Choroid plexus epithelial cell (primary cell): ENCODE results near the gene NCKAP5.
A peak's percentile ranks its signal among the peaks of the same experiment; 100 is the strongest.

Source experiments
- DNase-seq: peaks from one replicate; pipeline ENCODE4 v3.0.0-alpha.2; 2010; ENCODE audit warnings: low read depth
- H3K4me3 ChIP-seq: 2 replicates; pipeline ENCODE4 v1.5.1; 2011; ENCODE audit warnings: low read depth, mild to moderate bottlenecking, control low read depth, low read length, moderate library complexity
- TF ChIP-seq, protein P1 (sequence below): conservative IDR thresholded peaks from 2 replicates; pipeline ENCODE4 v1.5.1; 2011; ENCODE audit warnings: low read depth, mild to moderate bottlenecking, control low read depth, inconsistent platforms, low read length, moderate library complexity

NCKAP5 gene

DNA sequence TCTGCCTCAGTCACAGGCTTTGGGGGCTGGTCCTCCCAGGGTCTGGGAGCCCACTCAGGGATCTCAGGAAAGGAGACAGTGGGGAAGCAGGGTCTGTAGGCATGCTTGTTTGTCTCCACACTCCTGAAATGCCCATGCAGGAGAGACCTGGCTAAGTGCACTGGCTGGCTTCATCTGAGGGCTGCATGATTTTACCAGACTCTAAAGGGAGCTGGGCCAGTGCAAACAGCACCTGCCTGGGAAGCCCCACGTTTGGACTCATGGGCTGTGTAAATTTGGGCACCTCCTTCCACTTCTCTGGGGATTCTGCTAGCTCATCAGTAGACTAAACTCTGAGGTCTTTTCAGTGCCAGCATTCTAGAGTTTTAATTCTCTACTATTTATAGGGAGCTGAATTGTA is 931.9 kb downstream of the NCKAP5 start:
- no peak overlapping the region for H3K4me3 ChIP-seq
- no peak for DNase-seq
- TF ChIP-seq, protein P1, sequence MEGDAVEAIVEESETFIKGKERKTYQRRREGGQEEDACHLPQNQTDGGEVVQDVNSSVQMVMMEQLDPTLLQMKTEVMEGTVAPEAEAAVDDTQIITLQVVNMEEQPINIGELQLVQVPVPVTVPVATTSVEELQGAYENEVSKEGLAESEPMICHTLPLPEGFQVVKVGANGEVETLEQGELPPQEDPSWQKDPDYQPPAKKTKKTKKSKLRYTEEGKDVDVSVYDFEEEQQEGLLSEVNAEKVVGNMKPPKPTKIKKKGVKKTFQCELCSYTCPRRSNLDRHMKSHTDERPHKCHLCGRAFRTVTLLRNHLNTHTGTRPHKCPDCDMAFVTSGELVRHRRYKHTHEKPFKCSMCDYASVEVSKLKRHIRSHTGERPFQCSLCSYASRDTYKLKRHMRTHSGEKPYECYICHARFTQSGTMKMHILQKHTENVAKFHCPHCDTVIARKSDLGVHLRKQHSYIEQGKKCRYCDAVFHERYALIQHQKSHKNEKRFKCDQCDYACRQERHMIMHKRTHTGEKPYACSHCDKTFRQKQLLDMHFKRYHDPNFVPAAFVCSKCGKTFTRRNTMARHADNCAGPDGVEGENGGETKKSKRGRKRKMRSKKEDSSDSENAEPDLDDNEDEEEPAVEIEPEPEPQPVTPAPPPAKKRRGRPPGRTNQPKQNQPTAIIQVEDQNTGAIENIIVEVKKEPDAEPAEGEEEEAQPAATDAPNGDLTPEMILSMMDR, result no peak

DNA sequence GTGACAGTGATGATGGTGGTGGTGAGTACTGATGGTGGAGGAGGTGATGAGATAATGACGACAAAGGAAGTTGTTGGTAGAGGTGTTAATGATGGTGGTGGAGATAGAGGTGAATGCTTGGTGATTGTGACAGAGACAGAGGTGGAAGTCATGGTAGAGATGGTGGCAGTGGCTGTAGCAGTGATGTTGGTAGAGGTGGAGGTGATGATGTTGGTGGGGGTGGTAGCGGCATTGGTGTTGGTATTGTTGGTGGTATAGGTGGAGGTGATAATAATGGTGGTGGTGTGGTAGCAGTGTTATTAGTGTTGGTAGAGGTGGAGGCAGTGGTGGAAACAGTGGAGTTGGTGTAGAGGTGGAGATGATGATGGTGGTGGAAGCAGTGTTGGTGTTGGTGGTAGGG is 934.6 kb downstream of the NCKAP5 start:
- DNase-seq, result no peak
- TF ChIP-seq, protein P1, result no peak
- no peak overlapping the region for H3K4me3 ChIP-seq

DNA sequence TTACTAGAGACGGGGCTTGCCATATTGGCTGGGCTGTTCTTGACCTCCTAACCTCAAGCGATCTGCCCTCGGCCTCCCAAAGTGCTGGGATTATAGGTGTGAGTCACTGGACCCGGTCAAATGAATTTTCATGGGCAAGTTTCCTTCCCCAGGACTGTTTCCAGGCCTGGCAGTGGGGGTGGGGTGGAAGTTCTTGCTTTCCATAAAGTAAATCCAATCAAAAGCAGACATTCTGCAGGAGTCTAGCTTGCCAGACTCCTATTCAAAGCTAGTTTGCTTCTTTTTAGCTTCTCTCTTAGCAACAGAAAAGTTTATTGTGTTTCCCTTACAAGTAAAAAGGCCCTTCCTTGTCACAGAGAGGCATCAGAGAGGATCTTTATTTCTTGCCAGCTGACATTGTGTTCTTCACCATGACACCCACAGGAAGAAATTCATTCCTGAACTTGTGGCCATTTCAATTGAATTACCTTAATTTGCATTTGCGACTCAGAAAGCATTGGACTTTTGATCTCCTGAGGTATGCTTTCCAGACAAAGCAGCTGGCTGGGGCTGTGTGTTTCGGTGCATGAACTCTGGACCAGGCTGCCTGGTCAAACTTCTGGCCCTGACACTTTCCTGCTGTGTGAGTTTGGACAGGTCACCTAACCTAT is 936.1 kb downstream of the NCKAP5 start:
- TF ChIP-seq, protein P1, result no peak
- H3K4me3 ChIP-seq, result no peak overlapping the region

DNA sequence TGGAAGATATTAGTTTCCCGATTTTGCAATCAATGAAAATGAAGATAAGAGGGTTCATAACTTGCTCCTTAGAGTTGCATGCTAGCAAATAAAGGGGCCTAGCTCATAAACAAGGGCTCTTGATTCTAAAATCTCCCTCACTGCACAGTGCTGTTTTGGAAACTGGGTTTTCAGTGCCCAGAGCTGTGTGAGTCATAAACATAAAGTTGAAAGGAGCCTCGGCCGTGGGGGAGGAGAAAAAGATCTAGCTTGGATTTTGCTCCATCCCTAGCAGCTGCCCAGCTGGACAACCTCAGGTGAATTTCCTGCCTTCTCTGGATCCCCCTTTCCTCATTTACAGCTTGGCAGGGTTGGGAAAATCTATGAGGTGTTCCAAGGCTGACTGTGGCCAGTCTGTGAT is 940.7 kb downstream of the NCKAP5 start:
- DNase-seq, result no peak
- TF ChIP-seq, protein P1, result no peak

More for the DNA sequence above, 936.1 kb downstream of the NCKAP5 start:
- no peak for DNase-seq

DNA sequence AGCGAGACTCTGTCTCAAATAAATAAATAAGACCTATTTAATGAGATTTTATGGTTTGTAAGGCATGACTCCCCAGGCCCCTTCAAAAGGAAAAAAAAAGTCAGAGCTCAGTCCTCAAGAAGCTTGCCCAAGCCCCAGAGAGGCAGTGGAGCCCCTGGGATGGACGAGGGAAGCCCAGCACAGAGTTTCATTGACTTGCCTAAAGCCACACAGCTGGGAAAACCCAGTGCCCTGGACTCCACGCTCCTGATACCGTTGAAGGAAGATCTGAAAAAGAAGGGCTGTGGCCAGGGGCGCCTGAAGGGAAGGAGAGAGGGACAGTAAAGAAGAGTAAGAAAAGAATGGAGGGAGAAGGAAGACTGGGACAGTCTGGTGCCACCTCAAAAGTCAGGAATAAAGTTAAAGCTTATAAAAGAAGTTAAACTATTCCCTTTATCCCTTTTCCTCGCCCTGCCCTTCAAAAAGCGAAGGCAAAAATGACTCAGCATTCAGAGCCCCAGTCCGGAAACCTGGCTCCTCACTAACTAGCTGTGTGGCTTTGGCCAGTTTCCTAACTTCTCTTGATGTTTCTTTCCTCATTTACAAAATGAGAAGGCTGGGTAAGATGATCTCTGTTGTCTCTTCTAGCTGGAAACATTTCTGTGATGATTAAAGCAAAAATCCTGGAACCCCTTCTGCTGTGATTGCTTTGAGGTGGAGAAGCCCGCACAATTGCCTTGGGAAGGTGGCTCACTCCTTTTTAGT is 945.0 kb downstream of the NCKAP5 start:
- no peak overlapping the region for H3K4me3 ChIP-seq
- TF ChIP-seq, protein P1, result no peak
- peak; percentile 30 for DNase-seq

More for the DNA sequence above, 940.7 kb downstream of the NCKAP5 start:
- no peak overlapping the region for H3K4me3 ChIP-seq
